HG03159 (cell line): Measurements from ENCODE around the gene NQO2.
A peak's percentile ranks its signal among the peaks of the same experiment; 100 is the strongest.
"Not testable (repeated sequence)": the region's sequence is repeated elsewhere in the genome, so short reads cannot be mapped to it uniquely, and the experiment has no call there.

Source experiments
- ATAC-seq: cut with Tn5 transposase; IDR thresholded peaks from one replicate; pipeline ENCODE4 v1.9.1; 2021; ENCODE audit warnings: mild to moderate bottlenecking, moderate library complexity; ENCODE audit not compliant: unreplicated experiment

Gene NQO2

DNA sequence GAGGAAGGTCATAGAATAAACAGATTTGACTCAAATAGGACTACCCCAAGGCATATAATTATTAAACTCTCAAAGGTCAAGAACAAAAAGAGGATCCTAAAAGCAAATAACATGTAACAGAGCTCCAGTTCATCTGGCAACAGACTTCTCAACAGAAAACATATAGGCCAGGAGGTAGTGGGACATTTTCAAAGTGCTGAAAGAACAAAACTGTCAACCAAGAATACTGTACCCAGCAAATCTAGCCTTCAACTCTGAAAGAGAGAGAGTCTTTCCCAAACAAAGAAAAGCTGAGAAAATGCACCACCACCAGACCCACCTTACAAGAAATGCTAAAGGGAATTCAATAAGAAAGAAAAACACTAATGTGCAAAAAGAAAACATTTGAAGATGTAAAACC is 11.9 kb downstream of the NQO2 start:
- ATAC-seq, result no peak

- no peak for ATAC-seq
Measured at GRCh38 chr6:3013486-3013885, 13.8 kb downstream of the NQO2 start.

DNA sequence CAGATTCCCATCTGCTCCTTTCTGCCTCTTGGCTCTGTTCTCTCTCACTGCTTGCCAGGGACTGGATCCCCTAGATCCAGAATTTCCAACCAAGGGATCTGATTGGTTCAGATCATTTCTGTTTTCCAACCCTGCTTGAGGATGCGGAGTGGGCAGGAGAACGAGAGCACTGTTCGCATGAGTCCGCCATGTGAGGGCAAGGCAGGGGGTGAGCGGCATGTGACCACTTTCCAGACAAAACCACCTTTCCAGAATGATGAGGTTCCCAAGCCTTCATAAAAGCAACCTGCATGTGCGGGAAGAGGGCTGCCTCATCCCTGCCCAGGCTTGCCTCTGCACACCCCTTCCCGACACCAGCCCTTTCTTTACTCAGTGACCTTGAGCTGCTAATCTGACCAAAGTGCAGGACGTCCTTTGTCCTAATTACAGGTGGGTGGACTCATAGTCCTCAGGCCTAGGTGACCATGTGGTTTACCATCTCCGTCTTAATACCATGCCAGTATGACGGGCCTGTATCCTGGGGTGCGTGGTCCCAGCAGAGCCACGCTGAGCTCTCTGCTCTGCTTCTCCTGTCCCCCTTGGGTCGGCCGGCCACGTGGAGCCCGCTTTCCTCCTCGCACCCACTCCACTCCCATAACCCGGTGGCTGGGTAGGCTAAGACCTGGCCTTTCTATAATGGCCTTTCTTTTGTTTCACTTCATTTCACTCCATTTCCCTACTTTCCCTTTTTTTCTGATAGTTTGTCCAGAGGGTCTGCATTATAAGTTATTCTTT is 14.4 kb downstream of the NQO2 start:
- ATAC-seq, result no peak

GRCh38 chr6:3014675-3015066 is 15.0 kb downstream of the NQO2 start:
- ATAC-seq, result no peak

GRCh38 chr6:3015144-3015543 is 15.4 kb downstream of the NQO2 start:
- no peak for ATAC-seq

- ATAC-seq, result no peak
Measured at GRCh38 chr6:3016473-3017280, 17.0 kb downstream of the NQO2 start.

DNA sequence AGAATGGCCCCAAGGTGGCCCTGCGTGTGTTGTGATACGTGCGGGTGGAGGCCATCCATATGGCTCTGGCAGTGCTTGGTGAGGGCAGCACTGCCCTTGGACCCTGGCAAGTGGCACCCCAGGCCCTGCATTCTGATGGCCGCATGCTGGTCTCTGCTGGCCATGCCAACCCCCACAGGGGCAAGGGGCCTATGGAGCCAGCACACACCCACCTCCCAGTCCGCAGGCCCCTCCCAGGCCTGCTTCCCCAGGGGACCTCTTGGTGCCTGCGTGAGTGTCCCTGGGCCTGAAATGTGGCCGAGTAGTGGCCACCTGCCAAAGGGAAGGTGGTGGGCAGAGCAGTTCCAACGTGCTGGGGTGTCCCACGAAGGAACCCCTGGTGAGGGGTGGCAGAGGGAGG is 17.6 kb downstream of the NQO2 start:
- ATAC-seq, result no peak

GRCh38 chr6:3019065-3019464 is 19.4 kb downstream of the NQO2 start:
- no peak for ATAC-seq

- no peak for ATAC-seq
Measured at GRCh38 chr6:3019749-3020320, 20.1 kb downstream of the NQO2 start.

DNA sequence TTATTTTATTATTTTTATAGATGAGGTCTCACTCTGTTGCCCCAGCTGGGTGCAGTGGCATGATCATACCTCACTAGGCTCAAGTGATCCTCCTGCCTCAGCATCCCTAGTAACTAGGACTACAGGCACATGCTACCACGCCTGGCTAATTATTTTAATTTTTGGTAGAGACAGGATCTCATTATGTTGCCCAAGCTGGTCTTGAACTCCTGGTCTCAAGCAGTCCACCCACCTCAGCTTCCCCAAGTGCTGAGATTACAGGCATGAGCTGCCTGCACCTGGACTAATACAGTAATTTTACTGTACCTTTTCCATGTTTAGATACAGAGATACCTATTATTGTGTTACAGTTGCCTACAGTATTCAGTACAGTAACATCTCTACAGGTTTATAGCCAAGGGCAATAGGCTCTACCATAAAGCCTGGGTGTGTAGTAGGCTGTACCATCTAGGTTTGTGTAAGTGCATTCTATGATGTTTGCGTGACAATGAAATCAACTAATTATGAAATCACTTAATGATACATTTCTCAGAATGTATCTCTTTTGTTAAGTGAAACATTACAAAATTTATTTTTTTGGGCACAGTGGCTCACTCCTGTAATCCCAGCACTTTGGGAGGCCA is 21.4 kb downstream of the NQO2 start:
- ATAC-seq, result not testable (repeated sequence)

DNA sequence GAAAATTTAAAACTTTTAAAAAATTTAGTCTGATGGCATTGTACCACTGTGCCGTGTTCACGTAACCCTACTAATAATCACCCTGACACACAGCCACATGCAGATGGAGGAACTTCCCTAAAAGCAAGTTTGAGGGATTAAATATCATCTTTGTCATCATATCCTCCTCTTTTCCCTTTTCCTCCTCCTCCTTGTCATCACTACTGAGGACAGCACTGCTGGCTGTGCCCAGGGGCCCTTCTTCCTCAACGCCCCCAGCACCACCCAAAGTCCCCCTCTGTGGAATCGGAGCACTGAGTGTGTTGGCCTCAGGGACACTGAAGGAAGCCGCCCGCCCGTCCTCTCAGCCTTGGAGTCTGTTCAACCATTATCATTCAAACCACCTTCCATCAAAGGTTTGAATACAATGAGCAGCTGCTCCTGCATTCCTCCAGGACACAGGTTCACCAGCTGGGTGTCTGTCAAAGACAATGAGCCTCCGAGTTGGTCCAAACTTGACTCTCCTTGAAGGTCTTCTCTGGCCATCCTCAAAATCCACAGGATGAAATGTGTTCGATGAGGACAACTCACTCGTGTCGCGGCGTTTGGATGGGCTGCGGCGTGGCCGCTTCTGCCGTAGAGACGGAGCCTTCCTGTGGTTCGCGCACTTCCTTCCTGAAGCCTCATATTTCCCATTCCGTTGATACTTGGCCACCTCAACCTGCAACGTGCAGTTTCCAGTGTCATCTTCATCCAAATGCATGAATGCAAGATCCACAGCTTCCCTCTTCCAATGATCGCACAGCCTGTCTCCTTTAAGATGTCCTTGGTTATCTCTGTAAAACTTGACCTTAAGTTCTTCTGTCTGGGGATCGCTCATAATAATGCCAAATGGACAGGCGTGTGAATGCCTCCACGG is 23.3 kb downstream of the NQO2 start:
- no peak for ATAC-seq

DNA sequence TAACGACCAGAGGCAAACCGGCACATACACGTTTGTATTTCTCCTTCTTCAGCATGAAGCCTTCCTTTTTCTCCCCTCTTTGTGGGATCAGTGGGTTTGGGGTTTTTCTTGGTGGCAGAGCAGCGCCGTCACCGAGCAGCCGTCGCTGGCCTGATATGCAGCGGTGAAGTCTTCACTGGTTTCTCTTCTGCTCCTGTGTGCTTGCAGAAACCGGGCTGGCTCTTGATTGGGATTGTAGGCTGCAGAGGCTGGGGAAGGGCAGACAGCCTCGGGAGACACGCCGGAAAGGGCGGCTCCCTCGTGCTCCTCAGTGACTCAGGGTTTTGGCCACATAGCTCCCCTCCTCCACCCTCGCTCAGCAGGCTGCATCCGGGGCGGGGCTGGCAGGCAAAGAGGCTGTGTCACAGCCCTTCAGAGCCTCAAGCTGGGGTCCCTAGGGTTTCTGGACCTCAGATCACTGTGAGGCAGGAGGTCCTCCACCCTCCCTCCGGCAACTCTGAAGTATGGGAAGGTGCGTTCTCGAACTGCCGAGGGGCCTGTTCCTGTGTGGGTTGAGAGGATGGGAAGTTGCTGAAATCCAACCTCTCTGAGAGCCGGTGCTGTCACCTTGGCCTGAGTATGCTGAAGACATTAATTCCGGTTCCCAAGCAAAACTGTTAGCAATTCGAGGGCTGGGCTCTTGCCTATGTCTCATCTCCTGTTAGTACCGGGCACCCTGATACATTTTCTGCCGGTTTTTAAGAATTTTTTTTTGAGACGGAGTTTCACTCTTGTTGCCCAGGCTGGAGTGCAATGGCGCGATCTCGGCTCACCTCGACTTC is 24.2 kb downstream of the NQO2 start:
- peak; percentile 73 for ATAC-seq

DNA sequence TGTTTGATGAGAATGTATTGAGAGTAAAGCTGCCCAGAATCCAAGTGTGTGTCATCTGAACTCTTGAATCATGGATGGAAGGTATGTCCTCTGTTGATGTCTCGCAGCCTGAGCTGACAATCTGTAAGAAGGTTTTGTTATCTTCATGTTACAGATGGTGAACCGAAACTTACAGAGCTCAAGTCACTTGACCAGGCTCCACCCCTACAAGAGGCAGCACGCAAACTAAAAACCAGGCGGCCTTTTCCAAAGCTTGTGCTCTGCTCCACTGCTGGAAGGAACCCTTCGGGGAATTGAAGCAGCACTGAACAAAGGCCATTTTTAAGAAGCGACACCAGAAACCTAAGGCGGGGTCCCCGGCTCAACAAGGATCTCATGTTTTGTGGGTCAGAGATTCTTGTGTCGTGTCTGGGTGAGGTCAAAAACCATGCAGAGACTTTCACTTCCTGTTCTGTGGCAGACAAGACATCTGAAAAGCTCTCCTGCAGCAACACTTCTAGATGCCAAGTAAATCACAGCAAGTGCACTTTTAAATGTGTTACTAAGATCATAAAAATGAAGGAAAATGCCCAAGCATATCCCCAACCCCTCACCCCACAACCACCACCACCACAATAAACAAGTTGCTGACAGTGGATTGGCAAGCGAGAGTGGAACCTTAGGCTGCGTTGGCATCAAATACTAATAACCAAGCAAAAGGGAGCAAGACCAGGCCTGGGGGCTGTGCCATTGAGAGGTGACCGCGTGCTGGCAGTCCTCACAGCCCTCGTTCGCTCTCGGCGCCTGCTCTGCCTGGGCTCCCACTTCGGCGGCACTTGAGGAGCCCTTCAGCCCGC is 27.3 kb downstream of the NQO2 start:
- peak; percentile 83 for ATAC-seq

GRCh38 chr6:3028156-3028555 is 28.5 kb downstream of the NQO2 start:
- ATAC-seq, result not testable (repeated sequence)

- ATAC-seq, result no peak
Measured at GRCh38 chr6:3031857-3032640, 32.4 kb downstream of the NQO2 start.

- ATAC-seq, result no peak
Measured at GRCh38 chr6:3032986-3033385, 33.3 kb downstream of the NQO2 start.

DNA sequence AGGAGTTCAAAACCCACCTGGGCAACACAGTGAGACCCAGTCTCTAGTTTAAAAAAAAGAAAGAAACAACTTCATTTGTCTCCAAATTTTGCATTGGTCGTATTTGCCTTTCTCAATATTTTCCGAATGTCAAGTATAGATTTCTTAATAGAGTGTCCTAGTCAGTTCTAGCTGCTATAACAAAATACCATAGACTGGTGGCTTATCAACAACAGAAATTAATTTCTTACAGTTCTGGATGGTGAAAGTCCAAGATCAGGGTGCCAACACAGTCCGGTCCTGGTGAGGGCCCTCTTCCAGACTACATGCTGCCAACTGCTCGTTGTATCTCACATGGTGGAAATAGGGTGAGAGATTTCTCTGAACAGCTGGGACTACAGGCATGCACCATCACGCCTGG is 34.0 kb downstream of the NQO2 start:
- ATAC-seq, result no peak

GRCh38 chr6:3035397-3035796 is 35.7 kb downstream of the NQO2 start:
- no peak for ATAC-seq
